OCI-LY7 (cell line): Measurements from ENCODE around the gene SYCP2.

ENCODE experiments used
- CTCF ChIP-seq: fragments of 200-600 bp; sonication (generic); conservative IDR thresholded peaks from 2 replicates; pipeline ENCODE4 v1.5.1; 2014; ENCODE audit warnings: mild to moderate bottlenecking, antibody characterized with exemption, low read length, moderate library complexity, mixed read lengths
- EZH2phosphoT487 ChIP-seq: fragments of 200-600 bp; sonication (generic); IDR thresholded peaks from 2 replicates; pipeline ENCODE4 v1.6.1; 2018; ENCODE audit warnings: low read depth, borderline replicate concordance, mild to moderate bottlenecking, mixed run types, antibody characterized with exemption, low read length, moderate library complexity, mixed read lengths

- TF ChIP-seq CTCF (no peak), EZH2phosphoT487 (no peak)
These were observed 116.0 kb downstream of the SYCP2 start for GRCh38 chr20:59817406-59817805.
